Duodenal mucosa (tissue), 2 donors: Measurements from ENCODE around the gene MARCHF9.
"Not testable (repeated sequence)": the region's sequence is repeated elsewhere in the genome, so short reads cannot be mapped to it uniquely, and the experiment has no call there.

Experiments used
- H3K27ac ChIP-seq: one replicate; pipeline ENCODE4 v1.7.0; 2013; ENCODE audit warnings: low read depth, low read length
- H3K27me3 ChIP-seq, 2 donors: one replicate each; pipeline ENCODE4 v1.7.0; 2013; ENCODE audit warnings: low read length in 2 of 2, control low read depth in 1 of 2; ENCODE audit not compliant: insufficient read depth in 2 of 2, control insufficient read depth in 1 of 2
- H3K36me3 ChIP-seq, 2 donors: one replicate each; pipeline ENCODE4 v1.7.0; 2013; ENCODE audit warnings: low read length in 2 of 2, control low read depth in 1 of 2; ENCODE audit not compliant: insufficient read depth in 2 of 2, control insufficient read depth in 1 of 2
- H3K4me1 ChIP-seq, 2 donors: one replicate each; pipeline ENCODE4 v1.7.0; 2013; ENCODE audit warnings: low read length in 2 of 2, control low read depth in 1 of 2; ENCODE audit not compliant: insufficient read depth in 2 of 2, control insufficient read depth in 1 of 2
- H3K4me3 ChIP-seq, 2 donors: one replicate each; pipeline ENCODE4 v1.7.0; 2013; ENCODE audit warnings: low read length in 2 of 2, low read depth in 1 of 2
- H3K9ac ChIP-seq, 2 donors: one replicate each; pipeline ENCODE4 v1.7.0; 2013; ENCODE audit warnings: low read length in 2 of 2, low read depth in 1 of 2
- H3K9me3 ChIP-seq, 2 donors: one replicate each; pipeline ENCODE4 v1.7.0; 2013; ENCODE audit warnings: low read length in 2 of 2, control low read depth in 1 of 2; ENCODE audit not compliant: control insufficient read depth in 1 of 2

The MARCHF9 gene

DNA sequence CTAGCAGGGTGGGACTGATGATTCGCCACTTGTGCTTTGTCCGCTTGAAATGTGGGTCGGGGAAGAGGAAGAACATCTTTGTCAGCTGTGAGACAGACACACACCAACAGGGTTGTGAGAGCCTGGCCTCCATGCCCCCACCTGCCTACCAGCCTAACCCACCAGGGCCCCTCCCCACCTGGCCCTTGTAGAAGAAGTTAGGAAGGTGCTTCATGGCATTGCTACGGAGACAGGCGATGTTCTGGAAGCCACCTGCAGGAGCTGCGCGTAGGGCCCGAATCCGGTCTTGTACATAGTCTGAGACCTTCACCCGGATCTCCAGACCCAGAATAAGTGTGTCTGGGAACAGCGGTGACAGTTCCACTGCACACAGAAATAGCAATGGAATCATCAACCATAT lies 14.7 kb downstream of the MARCHF9 start:
- Histone ChIP-seq H3K36me3 (peaks cover 5 to 19% of the 10 kb centered on the region in 2 donors), H3K9ac (no peak overlapping the region), H3K4me3 (no peak overlapping the region), H3K4me1 (peaks cover 30 to 42% of the 10 kb centered on the region in 2 donors), H3K9me3 (no peaks in the 10 kb centered on the region), H3K27ac (no peak overlapping the region), H3K27me3 (peaks cover 24 to 25% of the 10 kb centered on the region in 2 donors)

DNA sequence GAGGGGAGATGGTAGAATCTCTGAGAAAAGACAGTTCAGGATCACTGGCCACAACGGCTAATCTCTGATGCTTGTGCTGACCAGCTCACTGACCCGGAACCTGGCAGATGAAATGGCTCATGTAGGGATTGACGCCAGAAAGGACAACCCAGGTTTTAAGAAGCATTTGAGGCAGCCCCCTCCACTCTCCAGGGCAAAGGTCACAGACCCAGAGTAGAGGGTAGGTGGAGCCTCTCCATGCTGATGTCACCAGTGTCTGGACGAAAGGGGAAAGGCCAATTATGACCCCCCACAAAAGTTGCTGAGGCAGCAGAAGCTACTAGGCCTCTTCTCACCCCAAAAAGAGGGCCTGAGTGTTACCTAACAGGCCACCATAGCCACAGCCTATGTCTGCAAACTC lies 15.8 kb downstream of the MARCHF9 start:
- no peak overlapping the region for H3K9ac ChIP-seq
- peaks cover 14 to 15% of the 10 kb centered on the region in 2 donors for H3K27me3 ChIP-seq
- peak overlapping the region in 1 of 2 donors; percentile 97 for H3K4me3 ChIP-seq
- peaks cover 5 to 19% of the 10 kb centered on the region in 2 donors for H3K36me3 ChIP-seq
- H3K27ac ChIP-seq: no peak overlapping the region
- peaks cover 26 to 31% of the 10 kb centered on the region in 2 donors for H3K4me1 ChIP-seq
- H3K9me3 ChIP-seq: no peaks in the 10 kb centered on the region

DNA sequence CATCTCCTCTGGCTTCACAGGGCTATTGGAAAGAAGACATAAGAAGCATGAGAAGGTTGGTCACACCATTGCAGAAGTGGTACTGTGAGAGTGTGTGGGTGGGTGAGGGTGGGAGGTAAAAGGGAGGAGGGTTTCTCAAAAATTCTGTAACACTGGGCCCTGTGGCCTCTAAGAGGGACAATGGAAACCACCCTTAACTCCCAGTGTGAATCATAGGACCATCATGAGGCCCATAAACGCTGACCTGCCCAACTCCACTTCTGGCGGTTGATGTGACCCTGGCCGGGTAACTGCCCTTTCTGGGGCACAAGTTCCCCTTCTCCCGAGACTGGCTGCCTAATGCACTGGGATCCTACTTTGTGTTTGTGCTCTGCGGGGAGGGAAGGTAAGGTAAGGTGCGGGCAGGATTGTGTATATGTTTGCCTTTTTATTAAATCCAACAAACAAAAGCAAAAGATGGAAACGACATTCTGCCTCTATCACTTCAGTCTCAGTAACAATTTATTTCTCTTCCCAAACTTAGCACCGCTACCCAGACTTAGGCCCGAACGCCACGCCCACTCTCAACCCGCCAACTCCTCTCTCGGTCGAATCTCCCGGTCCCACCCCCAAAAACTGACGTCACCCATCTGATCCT lies 16.5 kb downstream of the MARCHF9 start:
- H3K36me3 ChIP-seq: peaks cover 5 to 19% of the 10 kb centered on the region in 2 donors
- H3K9me3 ChIP-seq: no peaks in the 10 kb centered on the region
- peaks cover 8 to 10% of the 10 kb centered on the region in 2 donors for H3K27me3 ChIP-seq
- peak overlapping the region; percentile 94 to 97 for H3K4me3 ChIP-seq
- peaks cover 20 to 25% of the 10 kb centered on the region in 2 donors for H3K4me1 ChIP-seq
- H3K27ac ChIP-seq: peak overlapping the region; percentile 96
- peak overlapping the region; percentile 84 to 85 for H3K9ac ChIP-seq

DNA sequence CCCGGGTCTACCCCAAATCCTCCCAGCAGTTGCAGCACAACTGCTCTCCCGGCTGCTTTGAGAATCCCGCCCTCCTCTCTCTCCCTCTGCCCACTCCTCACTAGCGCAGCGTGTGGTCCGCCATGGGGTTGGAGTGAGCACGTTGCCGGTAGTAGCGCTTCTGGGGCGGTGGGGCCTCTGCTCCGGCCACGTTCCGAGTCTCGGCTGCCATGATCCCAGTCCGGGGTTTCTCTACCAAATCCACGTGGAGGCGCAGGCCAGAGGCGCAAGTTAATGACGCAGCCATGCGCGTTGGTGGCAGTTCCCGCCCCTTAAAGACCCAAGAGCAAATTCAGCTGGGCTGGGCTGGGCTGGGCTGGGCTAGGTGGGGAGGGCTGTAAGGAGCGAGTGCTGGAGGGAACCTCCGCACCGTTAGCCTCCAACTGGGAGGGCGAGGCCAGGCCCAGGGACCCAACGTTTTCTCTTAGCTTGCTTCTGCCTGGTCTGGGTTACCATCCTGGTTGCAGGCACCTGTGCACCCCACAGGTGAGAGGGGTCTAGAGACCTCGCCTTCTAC lies 17.0 kb downstream of the MARCHF9 start, which contains the start of gene METTL1:
Gene METTL1, minus strand, starts transcription at position 233 of the 556 bp plus-strand sequence. Its CDS starts 22 bp downstream, at position 211.
- Histone ChIP-seq H3K4me3 (peak within 1 kb of the TSS; percentile 94 to 97), H3K27me3 (peaks cover 4 to 5% of the 10 kb centered on the region in 2 donors), H3K9me3 (no peaks in the 10 kb centered on the region), H3K27ac (peak within 1 kb of the TSS; percentile 96), H3K9ac (peak within 1 kb of the TSS; percentile 84 to 98), H3K4me1 (peaks cover 14 to 19% of the 10 kb centered on the region in 2 donors), H3K36me3 (peaks cover 5 to 19% of the 10 kb centered on the region in 2 donors)

DNA sequence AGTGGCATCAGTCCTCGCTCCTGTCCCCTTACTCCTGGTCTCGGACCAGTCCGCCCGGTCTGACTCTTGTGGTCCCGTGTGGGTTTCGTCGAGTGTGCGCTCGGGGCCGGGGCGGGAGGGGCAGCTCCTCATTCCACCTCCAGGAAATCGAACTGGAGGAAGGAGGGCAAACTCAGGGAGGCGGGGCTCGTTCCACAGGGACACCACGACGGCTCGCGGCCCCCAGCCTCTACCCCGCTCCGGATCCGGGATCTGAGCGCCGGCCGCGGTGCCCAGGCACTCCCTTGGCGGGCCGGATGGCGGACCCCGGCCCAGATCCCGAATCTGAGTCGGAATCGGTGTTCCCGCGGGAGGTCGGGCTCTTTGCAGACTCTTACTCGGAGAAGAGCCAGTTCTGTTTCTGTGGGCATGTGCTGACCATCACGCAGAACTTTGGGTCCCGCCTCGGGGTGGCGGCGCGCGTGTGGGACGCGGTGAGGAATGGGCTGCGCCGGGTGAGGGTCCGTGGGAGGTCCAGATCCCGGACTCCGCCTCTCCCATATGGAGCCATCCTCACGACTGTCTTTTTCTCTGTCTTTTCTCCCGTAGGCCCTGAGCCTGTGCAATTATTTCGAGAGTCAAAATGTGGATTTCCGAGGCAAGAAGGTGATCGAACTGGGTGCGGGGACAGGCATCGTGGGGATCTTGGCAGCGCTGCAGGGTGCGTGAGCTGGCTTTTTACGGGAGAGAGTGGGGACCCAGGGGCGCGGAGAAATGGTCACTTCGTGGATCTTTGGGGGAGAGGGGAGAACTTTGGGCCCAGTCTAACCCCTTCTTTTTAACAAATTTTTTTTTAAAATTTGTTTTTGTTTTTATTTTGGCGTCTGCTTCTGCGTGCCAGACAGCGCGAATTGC lies 17.8 kb downstream of the MARCHF9 start, which contains the start of gene EEF1AKMT3:
Gene EEF1AKMT3, plus strand, starts transcription at position 186 of the 894 bp plus-strand sequence. Its CDS starts 111 bp downstream, at position 297.
- Histone ChIP-seq H3K27me3 (no peaks in the 10 kb centered on the region), H3K4me1 (peaks cover 12 to 17% of the 10 kb centered on the region in 2 donors), H3K27ac (peak within 1 kb of the TSS; percentile 96), H3K9me3 (no peaks in the 10 kb centered on the region), H3K4me3 (peak within 1 kb of the TSS; percentile 94 to 97), H3K36me3 (peaks cover 5 to 19% of the 10 kb centered on the region in 2 donors), H3K9ac (peak within 1 kb of the TSS; percentile 84 to 98)

DNA sequence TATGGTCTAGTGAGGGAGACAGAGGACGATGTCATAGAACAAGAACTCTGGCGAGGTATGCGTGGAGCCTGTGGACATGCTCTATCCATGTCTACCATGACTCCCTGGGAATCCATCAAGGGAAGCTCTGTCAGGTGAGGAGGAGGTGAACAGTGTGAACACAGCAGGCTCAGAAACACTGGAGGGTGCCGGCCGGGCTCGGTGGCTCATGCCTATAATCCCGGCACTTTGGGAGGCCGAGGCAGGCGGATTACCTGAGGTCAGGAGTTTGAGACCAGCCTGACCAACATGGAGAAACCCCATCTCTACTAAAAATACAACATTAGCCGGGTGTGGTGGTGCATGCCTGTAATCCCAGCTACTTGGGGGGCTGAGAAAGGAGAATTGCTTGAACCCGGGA lies 19.7 kb downstream of the MARCHF9 start:
- not testable (repeated sequence) for H3K9me3 ChIP-seq, H3K36me3 ChIP-seq, H3K9ac ChIP-seq, H3K27me3 ChIP-seq, H3K27ac ChIP-seq, H3K4me3 ChIP-seq
- peaks cover 12 to 17% of the 10 kb centered on the region in 2 donors for H3K4me1 ChIP-seq

DNA sequence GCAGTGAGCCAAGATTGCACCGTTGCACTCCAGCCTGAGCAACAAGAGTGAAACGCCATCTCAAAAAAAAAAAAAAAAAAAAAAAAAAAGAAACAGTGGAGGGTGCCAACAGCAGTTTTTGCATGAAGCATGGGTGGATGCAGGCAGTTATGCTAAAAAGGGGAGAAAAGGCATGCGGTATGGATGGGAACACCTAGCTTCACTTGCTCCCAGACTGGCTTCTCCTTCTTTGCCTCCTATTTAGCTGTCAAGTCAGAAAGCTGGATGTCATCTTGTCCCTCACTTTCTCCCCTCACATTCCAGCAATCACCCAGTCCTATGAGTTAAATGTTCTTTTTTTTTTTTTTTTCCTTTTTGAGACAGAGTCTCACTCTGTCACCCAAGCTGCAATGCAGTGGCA lies 20.1 kb downstream of the MARCHF9 start:
- no peaks in the 10 kb centered on the region for H3K9me3 ChIP-seq
- peaks cover 0 to 5% of the 10 kb centered on the region in 2 donors for H3K36me3 ChIP-seq
- no peaks in the 10 kb centered on the region for H3K27me3 ChIP-seq
- H3K4me1 ChIP-seq: peaks cover 12 to 17% of the 10 kb centered on the region in 2 donors
- no peak overlapping the region for H3K4me3 ChIP-seq
- no peak overlapping the region for H3K9ac ChIP-seq
- no peak overlapping the region for H3K27ac ChIP-seq

DNA sequence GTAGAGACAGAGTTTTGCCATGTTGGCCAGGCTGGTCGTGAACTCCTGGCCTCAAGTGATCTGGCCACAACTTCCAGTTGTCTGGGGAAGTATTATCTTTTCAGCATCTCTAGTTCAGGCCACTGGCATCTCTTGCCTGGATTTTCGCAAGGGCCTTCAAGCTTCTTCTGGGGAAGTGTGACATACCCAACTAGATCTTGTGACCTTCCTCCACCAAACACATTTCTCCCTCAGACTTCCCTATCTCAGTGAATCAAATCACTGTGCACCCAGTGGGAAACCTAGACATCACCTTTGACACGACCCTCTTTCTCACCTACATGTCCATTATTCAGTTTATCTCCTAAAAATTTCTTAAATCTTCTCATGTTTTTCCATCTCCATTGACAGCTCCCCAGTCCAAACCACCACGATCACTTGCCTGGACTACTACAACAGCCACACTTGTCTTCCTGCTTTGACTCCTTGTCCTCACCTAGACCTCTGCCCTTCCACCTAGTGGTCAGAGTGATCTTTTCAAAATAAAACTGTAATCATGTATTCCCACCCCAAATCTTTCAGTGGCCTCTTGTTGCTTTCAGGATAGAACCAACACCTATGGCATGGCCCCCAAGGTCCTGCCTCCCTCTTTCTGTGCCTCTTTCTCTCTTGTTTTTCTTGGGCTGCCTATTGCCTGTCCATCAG lies 20.8 kb downstream of the MARCHF9 start:
- H3K36me3 ChIP-seq: peaks cover under 1 to 3% of the 10 kb centered on the region in 2 donors
- H3K4me3 ChIP-seq: no peak overlapping the region
- H3K27me3 ChIP-seq: no peaks in the 10 kb centered on the region
- peaks cover 10 to 21% of the 10 kb centered on the region in 2 donors for H3K4me1 ChIP-seq
- no peaks in the 10 kb centered on the region for H3K9me3 ChIP-seq
- H3K9ac ChIP-seq: no peak overlapping the region
- no peak overlapping the region for H3K27ac ChIP-seq

DNA sequence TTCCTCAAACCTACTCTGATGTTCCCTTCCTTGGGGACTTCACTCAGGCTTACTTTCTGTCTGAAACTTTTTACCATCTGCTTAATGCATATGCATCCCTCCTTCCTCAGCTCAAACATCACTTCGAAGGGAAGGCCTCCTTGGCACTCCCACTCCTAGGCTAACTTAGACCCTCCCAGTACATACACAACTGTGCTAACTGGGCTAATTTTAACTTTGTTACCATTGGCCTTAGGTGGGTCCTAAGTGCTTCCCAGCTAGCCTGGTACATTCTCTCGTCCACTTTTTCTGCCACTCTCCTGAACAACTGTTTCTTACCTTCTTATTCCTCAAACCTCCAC lies 21.3 kb downstream of the MARCHF9 start:
- Histone ChIP-seq H3K9ac (no peak overlapping the region), H3K4me3 (no peak overlapping the region), H3K9me3 (no peaks in the 10 kb centered on the region), H3K36me3 (peaks cover 0 to 3% of the 10 kb centered on the region in 2 donors), H3K27ac (no peak overlapping the region), H3K4me1 (peaks cover 4 to 16% of the 10 kb centered on the region in 2 donors), H3K27me3 (no peaks in the 10 kb centered on the region)
